Neural cell (in vitro differentiated cells): Measurements from ENCODE around the gene REV1. TPM values are rescaled to one million over a fixed set of nuclear protein-coding genes. Genes with fewer than 3 reads are reported as not detected.

Experiments
- H2AFZ ChIP-seq: fragments of 200-600, 300-800 bp; sonication (generic), shearing (Covaris generic); 2 replicates; pipeline ENCODE4 v1.6.0; 2014; ENCODE audit warnings: low read depth, mild to moderate bottlenecking, antibody characterized with exemption, low read length, moderate library complexity
- H3F3A ChIP-seq: fragments of 200-600 bp; shearing (Covaris generic); 2 replicates; pipeline ENCODE4 v1.6.1; 2016; ENCODE audit warnings: mild to moderate bottlenecking, moderate library complexity, mixed read lengths, antibody characterized with exemption, low read length; ENCODE audit not compliant: insufficient read depth, poor library complexity, severe bottlenecking
- H3K27ac ChIP-seq: fragments of 200-600, 300-800 bp; sonication (generic), shearing (Covaris generic); 2 replicates; pipeline ENCODE4 v1.5.1; 2014; ENCODE audit warnings: mild to moderate bottlenecking, low read length, moderate library complexity
- H3K27me3 ChIP-seq: fragments of 300-800, 200-600 bp; sonication (generic), shearing (Covaris generic); 2 replicates; pipeline ENCODE4 v1.6.0; 2014; ENCODE audit warnings: mild to moderate bottlenecking, low read depth, low read length, moderate library complexity; ENCODE audit not compliant: insufficient read depth
- H3K36me3 ChIP-seq: fragments of 300-800, 200-600 bp; sonication (generic), shearing (Covaris generic); 2 replicates; pipeline ENCODE4 v1.5.1; 2014; ENCODE audit warnings: mild to moderate bottlenecking, antibody characterized with exemption, low read length, moderate library complexity; ENCODE audit not compliant: insufficient read depth
- H3K4me2 ChIP-seq: fragments of 300-800, 200-600 bp; sonication (generic), shearing (Covaris generic); 2 replicates; pipeline ENCODE4 v1.6.0; 2014; ENCODE audit warnings: mild to moderate bottlenecking, low read length
- H3K4me3 ChIP-seq: fragments of 300-800, 200-600 bp; sonication (generic), shearing (Covaris generic); 2 replicates; pipeline ENCODE4 v1.5.1; 2014; ENCODE audit warnings: mild to moderate bottlenecking, low read length, moderate library complexity
- H3K79me2 ChIP-seq: fragments of 200-600 bp; shearing (Covaris generic); replicated peaks from 2 replicates; pipeline ENCODE4 v1.6.0; 2014; ENCODE audit warnings: mild to moderate bottlenecking, low read length, moderate library complexity; ENCODE audit not compliant: insufficient read depth
- H3K9ac ChIP-seq: fragments of 300-800, 200-600 bp; sonication (generic), shearing (Covaris generic); 2 replicates; pipeline ENCODE4 v1.6.1; 2016; ENCODE audit warnings: mild to moderate bottlenecking, low read length, mixed read lengths
- H3K9me2 ChIP-seq: fragments of 200-600 bp; shearing (Covaris generic); 2 replicates; pipeline ENCODE4 v1.6.1; 2016; ENCODE audit warnings: mild to moderate bottlenecking, low read length, mixed read lengths; ENCODE audit not compliant: insufficient read depth
- H3K9me3 ChIP-seq: fragments of 200-600, 300-800 bp; sonication (generic), shearing (Covaris generic); 2 replicates; pipeline ENCODE4 v1.6.1; 2016; ENCODE audit warnings: mild to moderate bottlenecking, mixed run types, low read length, moderate library complexity, mixed read lengths
- H4K20me1 ChIP-seq: fragments of 200-600 bp; shearing (Covaris generic); 2 replicates; pipeline ENCODE4 v1.6.1; 2016; ENCODE audit warnings: mild to moderate bottlenecking, mixed run types; ENCODE audit not compliant: insufficient read depth
- EP300 ChIP-seq: fragments of 450-650 bp; conservative IDR thresholded peaks from 2 replicates; pipeline ENCODE4 v1.6.1; 2014; ENCODE audit warnings: antibody characterized with exemption, mild to moderate bottlenecking, moderate library complexity; ENCODE audit not compliant: poor library complexity, severe bottlenecking
- EZH2 ChIP-seq: fragments of 200-600, 300-800 bp; shearing (Covaris generic), sonication (generic); IDR thresholded peaks from 2 replicates; pipeline ENCODE4 v1.6.1; 2014; ENCODE audit warnings: antibody characterized with exemption, low read length, borderline replicate concordance, mild to moderate bottlenecking; ENCODE audit not compliant: insufficient read depth, poor library complexity, severe bottlenecking
- MXI1 ChIP-seq: fragments of 450-650 bp; conservative IDR thresholded peaks from 2 replicates; pipeline ENCODE4 v1.6.1; 2014; ENCODE audit warnings: antibody characterized with exemption, mild to moderate bottlenecking; ENCODE audit not compliant: poor library complexity, severe bottlenecking
- POLR2AphosphoS5 ChIP-seq: IDR thresholded peaks from 2 replicates; pipeline ENCODE4 v1.6.1; 2012
- RAD21 ChIP-seq: fragments of 450-650 bp; conservative IDR thresholded peaks from 2 replicates; pipeline ENCODE4 v1.6.1; 2014; ENCODE audit warnings: antibody characterized with exemption, mild to moderate bottlenecking, moderate library complexity
- SMC3 ChIP-seq: fragments of 450-650 bp; conservative IDR thresholded peaks from 2 replicates; pipeline ENCODE4 v1.6.1; 2014; ENCODE audit warnings: antibody characterized with exemption, mild to moderate bottlenecking, moderate library complexity; ENCODE audit not compliant: poor library complexity
- TAF1 ChIP-seq: IDR thresholded peaks from 2 replicates; pipeline ENCODE4 v1.6.1; 2012; ENCODE audit warnings: low read depth
- polyA plus RNA-seq: library from polyadenylated mRNA; depleted of rRNA; stranded (reverse); fragments of >200 nt; gene quantifications from 2 replicates; pipeline ENCODE4 v1.2.3, GENCODE V29; 2014
- TF ChIP-seq, protein P1 (sequence below): IDR thresholded peaks from 2 replicates; pipeline ENCODE4 v1.6.1; 2012; ENCODE audit warnings: borderline replicate concordance
- TF ChIP-seq, protein P2 (sequence below): fragments of 450-650 bp; IDR thresholded peaks from 2 replicates; pipeline ENCODE4 v1.5.1; 2014; ENCODE audit warnings: antibody characterized with exemption, mild to moderate bottlenecking, moderate library complexity; ENCODE audit not compliant: poor library complexity, severe bottlenecking

REV1 gene
- polyA plus RNA-seq, 1 donor from 2014 or later, result 84.1 TPM

DNA sequence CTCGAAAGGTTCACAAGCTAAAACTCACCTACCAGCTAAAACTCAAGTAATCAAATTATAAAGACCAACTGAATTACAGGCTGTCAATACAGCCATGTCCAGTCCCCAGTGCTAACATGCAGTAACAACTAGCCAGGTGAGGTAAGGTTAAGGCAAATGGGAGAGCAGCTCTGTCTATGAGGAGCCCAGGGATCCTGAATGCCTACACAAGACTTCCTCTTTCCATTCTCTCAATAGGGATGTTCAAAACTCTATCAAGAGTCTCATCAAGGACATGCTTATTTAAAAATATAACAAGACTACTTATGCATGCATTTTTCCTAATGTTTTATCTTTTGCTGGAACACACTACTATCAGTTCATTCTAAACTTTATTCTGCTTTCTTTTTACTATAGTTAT, 20.4 kb downstream of the REV1 start:
- Histone ChIP-seq H2AFZ (no peak overlapping the region), H3K4me3 (no peak overlapping the region), H3K27ac (no peak overlapping the region), H4K20me1 (no peaks in the 10 kb centered on the region), H3K4me2 (no peak overlapping the region), H3F3A (no peaks in the 10 kb centered on the region), H3K36me3 (no peaks in the 10 kb centered on the region), H3K79me2 (peaks cover 47% of the 10 kb centered on the region), H3K9ac (no peak overlapping the region), H3K27me3 (no peaks in the 10 kb centered on the region), H3K9me3 (no peaks in the 10 kb centered on the region), H3K9me2 (no peaks in the 10 kb centered on the region)
- TF ChIP-seq EP300 (no peak), POLR2AphosphoS5 (no peak), TAF1 (no peak), EZH2 (no peak), RAD21 (no peak), SMC3 (no peak), MXI1 (no peak)
- TF ChIP-seq, protein P1, sequence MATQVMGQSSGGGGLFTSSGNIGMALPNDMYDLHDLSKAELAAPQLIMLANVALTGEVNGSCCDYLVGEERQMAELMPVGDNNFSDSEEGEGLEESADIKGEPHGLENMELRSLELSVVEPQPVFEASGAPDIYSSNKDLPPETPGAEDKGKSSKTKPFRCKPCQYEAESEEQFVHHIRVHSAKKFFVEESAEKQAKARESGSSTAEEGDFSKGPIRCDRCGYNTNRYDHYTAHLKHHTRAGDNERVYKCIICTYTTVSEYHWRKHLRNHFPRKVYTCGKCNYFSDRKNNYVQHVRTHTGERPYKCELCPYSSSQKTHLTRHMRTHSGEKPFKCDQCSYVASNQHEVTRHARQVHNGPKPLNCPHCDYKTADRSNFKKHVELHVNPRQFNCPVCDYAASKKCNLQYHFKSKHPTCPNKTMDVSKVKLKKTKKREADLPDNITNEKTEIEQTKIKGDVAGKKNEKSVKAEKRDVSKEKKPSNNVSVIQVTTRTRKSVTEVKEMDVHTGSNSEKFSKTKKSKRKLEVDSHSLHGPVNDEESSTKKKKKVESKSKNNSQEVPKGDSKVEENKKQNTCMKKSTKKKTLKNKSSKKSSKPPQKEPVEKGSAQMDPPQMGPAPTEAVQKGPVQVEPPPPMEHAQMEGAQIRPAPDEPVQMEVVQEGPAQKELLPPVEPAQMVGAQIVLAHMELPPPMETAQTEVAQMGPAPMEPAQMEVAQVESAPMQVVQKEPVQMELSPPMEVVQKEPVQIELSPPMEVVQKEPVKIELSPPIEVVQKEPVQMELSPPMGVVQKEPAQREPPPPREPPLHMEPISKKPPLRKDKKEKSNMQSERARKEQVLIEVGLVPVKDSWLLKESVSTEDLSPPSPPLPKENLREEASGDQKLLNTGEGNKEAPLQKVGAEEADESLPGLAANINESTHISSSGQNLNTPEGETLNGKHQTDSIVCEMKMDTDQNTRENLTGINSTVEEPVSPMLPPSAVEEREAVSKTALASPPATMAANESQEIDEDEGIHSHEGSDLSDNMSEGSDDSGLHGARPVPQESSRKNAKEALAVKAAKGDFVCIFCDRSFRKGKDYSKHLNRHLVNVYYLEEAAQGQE, result no peak
- TF ChIP-seq, protein P2, sequence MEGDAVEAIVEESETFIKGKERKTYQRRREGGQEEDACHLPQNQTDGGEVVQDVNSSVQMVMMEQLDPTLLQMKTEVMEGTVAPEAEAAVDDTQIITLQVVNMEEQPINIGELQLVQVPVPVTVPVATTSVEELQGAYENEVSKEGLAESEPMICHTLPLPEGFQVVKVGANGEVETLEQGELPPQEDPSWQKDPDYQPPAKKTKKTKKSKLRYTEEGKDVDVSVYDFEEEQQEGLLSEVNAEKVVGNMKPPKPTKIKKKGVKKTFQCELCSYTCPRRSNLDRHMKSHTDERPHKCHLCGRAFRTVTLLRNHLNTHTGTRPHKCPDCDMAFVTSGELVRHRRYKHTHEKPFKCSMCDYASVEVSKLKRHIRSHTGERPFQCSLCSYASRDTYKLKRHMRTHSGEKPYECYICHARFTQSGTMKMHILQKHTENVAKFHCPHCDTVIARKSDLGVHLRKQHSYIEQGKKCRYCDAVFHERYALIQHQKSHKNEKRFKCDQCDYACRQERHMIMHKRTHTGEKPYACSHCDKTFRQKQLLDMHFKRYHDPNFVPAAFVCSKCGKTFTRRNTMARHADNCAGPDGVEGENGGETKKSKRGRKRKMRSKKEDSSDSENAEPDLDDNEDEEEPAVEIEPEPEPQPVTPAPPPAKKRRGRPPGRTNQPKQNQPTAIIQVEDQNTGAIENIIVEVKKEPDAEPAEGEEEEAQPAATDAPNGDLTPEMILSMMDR, result no peak

DNA sequence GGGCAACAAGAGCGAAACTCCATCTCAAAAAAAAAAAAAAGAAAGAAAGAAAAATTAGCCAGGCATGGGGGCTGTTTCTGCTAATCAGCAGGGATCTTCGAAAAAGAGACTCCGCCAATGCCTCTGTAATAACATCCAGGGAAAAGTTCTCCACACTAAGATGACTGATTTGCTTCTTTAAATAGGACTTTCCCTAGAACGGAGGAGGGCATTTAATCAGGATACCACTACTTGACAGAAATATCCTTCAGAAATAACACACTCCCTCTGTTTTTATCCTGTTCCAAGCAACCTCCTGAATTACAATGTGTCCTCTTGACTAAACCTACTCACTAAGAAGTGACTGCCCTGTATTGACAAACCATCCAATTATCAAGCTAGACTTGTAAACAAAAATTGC, 21.7 kb downstream of the REV1 start:
- Histone ChIP-seq H3K4me2 (no peak overlapping the region), H3K4me3 (no peak overlapping the region), H3K9me3 (no peaks in the 10 kb centered on the region), H3F3A (no peaks in the 10 kb centered on the region), H3K9ac (no peak overlapping the region), H3K36me3 (no peaks in the 10 kb centered on the region), H3K79me2 (peaks cover 38% of the 10 kb centered on the region), H2AFZ (no peak overlapping the region), H4K20me1 (no peaks in the 10 kb centered on the region), H3K9me2 (no peaks in the 10 kb centered on the region), H3K27me3 (no peaks in the 10 kb centered on the region), H3K27ac (no peak overlapping the region)
- TF ChIP-seq SMC3 (no peak), EP300 (no peak), EZH2 (no peak), MXI1 (no peak), POLR2AphosphoS5 (no peak), RAD21 (no peak), TAF1 (no peak)
- TF ChIP-seq, protein P1, result no peak
- TF ChIP-seq, protein P2, result no peak
